Esophagus squamous epithelium (tissue), 4 donors: Measurements from ENCODE around the gene ADGRG7.

Experiments used
- POLR2A ChIP-seq, 4 donors: fragments of 450-650 bp; IDR thresholded peaks; one replicate each; pipeline ENCODE4 v1.6.1; 2017; ENCODE audit warnings: antibody characterized with exemption in 4 of 4, mild to moderate bottlenecking in 4 of 4, moderate library complexity in 3 of 4
- TF ChIP-seq, protein P1 (sequence below), 6 experiments: fragments of 450-650 bp in 4 of 6; fragments of 200-600 bp in 2 of 6; sonication (generic) in 2 of 6; IDR thresholded peaks; one replicate each; pipeline ENCODE4 v1.5.1; 2016 to 2019; ENCODE audit warnings: antibody characterized with exemption in 6 of 6, mild to moderate bottlenecking in 4 of 6, moderate library complexity in 4 of 6

DNA sequence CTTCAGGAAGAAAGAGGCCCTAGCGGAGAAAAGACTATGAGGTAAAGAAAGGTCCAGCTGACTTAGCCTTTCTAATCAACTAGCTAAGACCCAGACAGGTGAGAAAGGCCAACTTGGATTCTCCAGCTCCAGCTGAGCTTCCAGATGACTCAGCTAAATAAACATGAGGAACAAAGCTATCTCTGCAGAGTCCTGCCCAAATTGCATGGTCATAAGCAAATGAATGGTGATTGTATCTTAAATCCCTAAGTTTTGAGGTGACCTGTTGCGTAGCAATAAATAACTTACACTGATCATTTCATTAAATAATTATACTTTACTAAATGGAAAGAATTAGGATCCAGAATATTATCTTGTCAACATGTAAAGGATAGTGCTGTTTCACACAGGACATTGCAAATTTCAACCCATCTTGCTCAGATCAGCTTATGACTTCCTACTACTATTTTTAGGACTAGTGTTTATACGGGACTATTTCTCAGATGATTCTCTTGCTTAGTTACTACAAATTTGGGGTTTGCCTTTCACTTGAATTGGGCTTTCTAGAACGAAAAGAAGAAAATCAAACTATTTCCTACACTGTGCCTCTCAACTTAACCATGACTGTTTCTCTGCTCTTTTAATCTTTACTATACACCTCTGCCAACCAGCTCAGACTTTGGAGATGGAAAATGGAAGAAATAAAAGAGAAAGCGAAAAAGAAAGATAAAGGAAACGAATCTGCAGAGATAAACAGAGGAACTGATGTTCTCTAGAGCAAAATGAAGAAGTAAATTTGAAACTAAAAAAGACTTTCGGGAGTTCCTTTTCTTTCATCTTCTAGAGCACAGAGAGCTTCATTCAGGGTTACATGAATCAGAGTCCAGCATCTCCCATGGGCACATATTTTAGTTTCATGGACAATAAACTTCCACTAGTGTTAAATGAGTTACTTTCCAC, 6.6 kb upstream of the ADGRG7 start:
- TF ChIP-seq, protein P1, sequence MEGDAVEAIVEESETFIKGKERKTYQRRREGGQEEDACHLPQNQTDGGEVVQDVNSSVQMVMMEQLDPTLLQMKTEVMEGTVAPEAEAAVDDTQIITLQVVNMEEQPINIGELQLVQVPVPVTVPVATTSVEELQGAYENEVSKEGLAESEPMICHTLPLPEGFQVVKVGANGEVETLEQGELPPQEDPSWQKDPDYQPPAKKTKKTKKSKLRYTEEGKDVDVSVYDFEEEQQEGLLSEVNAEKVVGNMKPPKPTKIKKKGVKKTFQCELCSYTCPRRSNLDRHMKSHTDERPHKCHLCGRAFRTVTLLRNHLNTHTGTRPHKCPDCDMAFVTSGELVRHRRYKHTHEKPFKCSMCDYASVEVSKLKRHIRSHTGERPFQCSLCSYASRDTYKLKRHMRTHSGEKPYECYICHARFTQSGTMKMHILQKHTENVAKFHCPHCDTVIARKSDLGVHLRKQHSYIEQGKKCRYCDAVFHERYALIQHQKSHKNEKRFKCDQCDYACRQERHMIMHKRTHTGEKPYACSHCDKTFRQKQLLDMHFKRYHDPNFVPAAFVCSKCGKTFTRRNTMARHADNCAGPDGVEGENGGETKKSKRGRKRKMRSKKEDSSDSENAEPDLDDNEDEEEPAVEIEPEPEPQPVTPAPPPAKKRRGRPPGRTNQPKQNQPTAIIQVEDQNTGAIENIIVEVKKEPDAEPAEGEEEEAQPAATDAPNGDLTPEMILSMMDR (IDR thresholded peaks at IDR 0.05) = no peak
- TF ChIP-seq POLR2A (IDR thresholded peaks at IDR 0.05) = no peak
